Epithelial cell of prostate (primary cell): ENCODE results near the gene SMIM5.
A peak's percentile ranks its signal among the peaks of the same experiment; 100 is the strongest.

Experiments
- DNase-seq: peaks from one replicate; pipeline ENCODE4 v3.0.0-alpha.2; 2011; ENCODE audit warnings: low read depth, low spot score
- H3K27ac ChIP-seq: fragments of 450-650 bp; 2 replicates; pipeline ENCODE4 v1.5.1; 2017; ENCODE audit warnings: mild to moderate bottlenecking

The SMIM5 gene

DNA sequence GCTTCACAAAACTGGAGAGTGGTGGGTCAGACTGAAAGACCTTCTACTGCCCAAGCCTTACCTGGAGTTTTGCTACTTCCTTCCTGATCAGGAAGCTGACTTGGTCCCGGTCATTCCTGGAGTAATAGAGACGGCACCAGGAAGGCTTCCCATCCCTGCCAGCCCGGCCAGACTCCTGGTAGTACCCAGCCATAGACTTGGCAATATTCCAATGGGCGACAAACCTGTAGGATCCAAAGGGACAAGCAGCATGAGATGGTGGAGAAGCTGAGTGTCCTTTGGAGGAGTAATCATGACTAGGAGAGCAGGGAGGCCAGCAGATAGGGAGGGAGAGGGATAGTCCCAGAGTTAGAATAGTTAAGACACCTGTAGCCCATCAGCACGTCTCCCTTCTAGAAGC is 25.0 kb downstream of the SMIM5 start:
- no peak for DNase-seq
- H3K27ac ChIP-seq = no peak overlapping the region

- no peak for DNase-seq
- no peak overlapping the region for H3K27ac ChIP-seq
Observed at GRCh38 chr17:75661531-75661930, 28.3 kb downstream of the SMIM5 start.

DNA sequence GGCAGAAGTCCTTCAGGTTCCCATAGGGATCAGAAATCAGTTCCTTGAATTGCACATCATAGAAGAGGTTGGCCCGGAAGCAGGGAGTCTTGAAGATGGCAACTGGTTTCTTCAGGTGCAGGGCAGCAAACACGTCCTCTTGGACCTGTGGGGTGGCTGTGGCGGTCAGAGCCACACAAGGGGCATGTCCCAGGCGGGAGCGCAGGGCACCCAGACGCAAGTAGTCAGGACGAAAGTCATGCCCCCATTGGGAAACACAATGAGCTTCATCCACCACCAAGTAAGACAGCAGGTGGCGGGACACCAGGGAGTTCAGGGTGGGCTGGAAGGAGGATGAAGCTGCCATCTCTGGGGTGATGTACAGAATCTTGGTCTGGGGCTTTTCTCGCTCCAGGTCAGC is 29.3 kb downstream of the SMIM5 start:
- H3K27ac ChIP-seq = no peak overlapping the region
- DNase-seq = no peak

- DNase-seq = no peak
- no peak overlapping the region for H3K27ac ChIP-seq
Observed at GRCh38 chr17:75664099-75664549, 30.9 kb downstream of the SMIM5 start.

DNA sequence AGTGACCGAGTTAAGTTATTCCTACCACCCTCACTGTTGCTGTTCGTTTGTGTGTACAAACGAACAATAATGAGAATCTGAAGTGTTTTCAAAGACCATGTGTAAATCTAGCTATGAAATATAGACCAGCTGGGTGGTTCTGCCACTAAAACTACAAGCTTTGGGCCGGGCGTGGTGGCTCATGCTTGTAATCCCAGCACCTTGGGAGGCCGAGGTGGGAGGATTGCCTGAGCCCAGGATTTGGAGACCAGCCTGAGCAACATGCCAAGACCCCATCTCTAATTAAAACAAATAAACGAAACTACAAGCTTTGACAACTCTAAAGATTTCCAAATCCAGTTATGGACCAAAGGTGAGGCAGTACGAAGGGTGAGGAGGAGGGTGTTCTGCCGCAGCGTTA is 32.7 kb downstream of the SMIM5 start:
- H3K27ac ChIP-seq = no peak overlapping the region
- DNase-seq = no peak

- peak within 1 kb of the TSS; percentile 67 for H3K27ac ChIP-seq
- DNase-seq = peak; percentile 94
Observed at GRCh38 chr17:75666959-75667790, 33.9 kb downstream of the SMIM5 start, which contains the start of the genes RECQL5 and SAP30BP. Gene RECQL5 (minus strand): TSS chr17:75667154. CDS start chr17:75666557, 597 bp downstream. Gene SAP30BP (plus strand): TSS chr17:75667338. CDS start chr17:75667373, 35 bp downstream.

GRCh38 chr17:75667825-75668224 is 34.6 kb downstream of the SMIM5 start:
- DNase-seq = no peak
- H3K27ac ChIP-seq = peak overlapping the region; percentile 67

DNA sequence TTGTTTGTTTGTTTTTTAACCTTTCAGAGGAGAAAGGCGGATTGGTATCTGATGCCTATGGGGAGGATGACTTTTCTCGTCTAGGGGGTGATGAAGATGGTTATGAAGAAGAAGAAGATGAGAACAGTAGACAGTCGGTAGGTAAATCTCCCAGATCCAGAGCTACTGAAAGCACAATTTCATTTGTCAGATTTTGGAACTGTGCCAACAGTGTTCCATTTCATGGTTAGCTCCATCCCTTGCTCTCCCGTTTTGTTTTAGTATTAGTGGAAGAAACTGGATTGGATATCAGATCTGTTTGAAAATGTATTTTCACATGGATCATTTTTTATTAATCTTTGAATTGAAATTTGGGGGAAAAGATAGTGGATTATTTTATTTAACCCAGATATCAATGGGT is 35.3 kb downstream of the SMIM5 start:
- no peak for DNase-seq
- H3K27ac ChIP-seq = no peak overlapping the region

- H3K27ac ChIP-seq = no peak overlapping the region
- no peak for DNase-seq
Observed at GRCh38 chr17:75670868-75671267, 37.6 kb downstream of the SMIM5 start.

DNA sequence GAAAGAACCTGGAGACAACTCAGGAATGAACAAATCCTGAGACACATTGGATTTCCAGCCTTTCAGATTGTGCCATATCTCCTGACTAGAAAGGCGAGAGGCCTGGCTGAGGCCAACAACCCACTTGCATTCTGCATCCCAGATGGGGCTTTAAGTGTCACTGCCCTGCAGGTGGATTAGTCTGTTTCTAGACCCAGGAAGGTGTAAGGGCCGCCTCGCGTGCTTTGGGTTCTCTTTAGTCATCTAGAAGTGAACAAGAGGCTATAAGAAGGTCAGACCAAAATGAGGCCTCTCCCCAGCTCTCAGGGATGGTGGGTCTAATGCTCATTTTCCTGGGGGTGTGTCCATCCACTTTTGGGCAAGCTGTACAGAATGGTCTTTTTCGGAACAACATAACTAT is 38.8 kb downstream of the SMIM5 start:
- H3K27ac ChIP-seq = no peak overlapping the region
- DNase-seq = no peak

DNA sequence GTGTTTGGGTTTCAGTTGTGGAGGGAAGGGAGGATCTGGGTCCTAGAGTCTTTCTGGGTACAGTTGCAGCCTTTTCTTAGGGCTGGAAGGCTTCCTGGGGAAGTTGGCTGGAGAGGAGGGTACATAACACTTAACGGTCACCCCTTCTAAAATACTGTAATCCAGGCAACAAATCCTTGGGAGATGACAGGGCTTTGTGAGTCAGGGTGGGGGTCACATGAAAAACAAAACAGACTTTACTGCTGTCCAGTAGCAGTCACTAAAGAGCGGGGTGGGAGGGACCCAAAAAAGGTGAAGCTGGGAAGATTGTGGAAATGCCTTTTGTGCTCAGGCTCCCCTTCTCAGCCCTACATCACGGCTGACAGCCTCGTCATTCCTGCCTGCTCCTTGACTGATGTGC is 40.3 kb downstream of the SMIM5 start:
- no peak overlapping the region for H3K27ac ChIP-seq
- no peak for DNase-seq

GRCh38 chr17:75676461-75676860 is 43.2 kb downstream of the SMIM5 start:
- no peak for DNase-seq
- no peak overlapping the region for H3K27ac ChIP-seq

GRCh38 chr17:75679706-75680211 is 46.5 kb downstream of the SMIM5 start:
- no peak for DNase-seq
- peak overlapping the region; percentile 100 for H3K27ac ChIP-seq

DNA sequence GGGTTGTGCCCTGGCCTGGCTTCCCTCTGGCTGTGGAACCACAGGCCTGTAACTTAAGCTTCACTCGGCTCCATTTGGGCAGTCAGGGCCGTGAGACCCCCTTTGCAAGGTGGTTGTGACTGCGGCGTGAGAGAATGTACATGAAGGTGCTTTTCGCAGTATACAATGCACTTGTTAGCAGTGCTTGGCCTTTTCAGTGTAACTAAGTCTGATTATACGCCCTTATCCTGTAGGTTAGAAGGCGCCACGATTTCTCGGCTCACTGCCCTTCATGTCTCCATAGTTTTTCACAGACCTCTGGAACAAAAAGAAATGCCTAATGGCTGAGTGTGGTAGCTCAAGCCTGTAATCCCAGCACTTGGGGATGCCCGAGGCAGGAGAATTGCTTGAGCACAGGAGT is 47.2 kb downstream of the SMIM5 start:
- peak overlapping the region; percentile 100 for H3K27ac ChIP-seq
- no peak for DNase-seq

DNA sequence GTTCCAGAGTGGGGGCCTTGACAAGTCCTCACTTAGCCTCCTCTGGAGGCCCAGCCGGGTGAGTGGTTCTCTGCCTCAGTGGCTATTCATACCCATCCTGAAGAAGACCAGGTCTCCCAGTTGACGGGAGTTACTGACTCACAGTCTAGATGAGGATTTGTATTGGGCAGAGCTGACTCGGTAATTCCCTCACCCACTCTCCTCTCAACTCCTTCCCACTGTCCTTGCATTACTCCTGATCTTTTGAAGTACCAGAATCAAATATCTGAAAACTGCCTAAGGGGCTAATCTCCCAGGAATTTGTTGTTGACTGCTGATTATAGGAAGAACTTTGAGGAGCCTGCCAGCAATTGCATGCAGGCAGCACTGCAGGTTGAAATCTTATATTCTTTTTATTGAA is 48.1 kb downstream of the SMIM5 start:
- H3K27ac ChIP-seq = peak overlapping the region; percentile 100

DNA sequence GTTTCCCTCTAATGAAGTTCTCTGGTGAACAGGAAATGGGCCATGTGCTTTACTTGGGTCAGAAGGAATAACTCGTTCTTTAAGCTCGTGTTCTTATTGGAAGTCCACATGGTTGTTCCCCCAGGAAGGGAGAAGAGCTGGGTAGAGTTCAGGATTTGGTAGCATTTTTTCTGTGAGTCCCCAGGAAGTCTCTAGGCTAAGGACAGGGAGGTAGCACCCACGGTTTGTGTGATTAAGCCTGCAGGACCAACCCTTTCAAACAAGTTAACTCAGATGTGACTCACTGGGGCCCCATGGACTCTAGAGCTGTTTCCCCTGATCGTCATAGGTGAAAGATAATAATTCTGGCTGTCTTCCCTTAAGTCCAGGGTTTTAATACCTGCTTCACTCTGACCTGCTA is 50.3 kb downstream of the SMIM5 start:
- peak overlapping the region; percentile 100 for H3K27ac ChIP-seq
- no peak for DNase-seq

More for the DNA sequence above, 48.1 kb downstream of the SMIM5 start:
- DNase-seq = no peak

- DNase-seq = no peak
- peak overlapping the region; percentile 100 for H3K27ac ChIP-seq
Observed at GRCh38 chr17:75684249-75684648, 51.0 kb downstream of the SMIM5 start.

GRCh38 chr17:75684924-75685323 is 51.7 kb downstream of the SMIM5 start:
- peak; percentile 79 for DNase-seq
- H3K27ac ChIP-seq = peak overlapping the region; percentile 100

DNA sequence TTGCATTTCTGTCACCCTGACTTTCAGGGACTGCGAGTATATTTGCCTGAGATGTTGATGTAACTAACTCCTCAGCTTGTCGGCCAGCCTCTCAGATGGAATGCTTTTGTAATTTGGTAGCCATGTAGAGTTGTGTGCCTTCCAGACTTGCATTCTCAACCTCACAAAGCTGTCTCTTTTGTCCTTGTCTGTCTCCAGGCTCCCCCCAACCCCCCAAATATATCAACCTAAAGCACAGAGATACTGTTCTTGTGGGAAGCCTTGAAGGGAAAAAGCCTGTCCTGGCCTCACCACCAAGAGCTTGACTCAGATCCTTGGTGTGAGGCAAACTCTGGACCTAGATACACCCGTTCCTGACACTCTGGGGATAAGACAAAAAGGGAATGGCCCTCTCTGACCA is 52.3 kb downstream of the SMIM5 start:
- no peak for DNase-seq
- H3K27ac ChIP-seq = peak overlapping the region; percentile 100

DNA sequence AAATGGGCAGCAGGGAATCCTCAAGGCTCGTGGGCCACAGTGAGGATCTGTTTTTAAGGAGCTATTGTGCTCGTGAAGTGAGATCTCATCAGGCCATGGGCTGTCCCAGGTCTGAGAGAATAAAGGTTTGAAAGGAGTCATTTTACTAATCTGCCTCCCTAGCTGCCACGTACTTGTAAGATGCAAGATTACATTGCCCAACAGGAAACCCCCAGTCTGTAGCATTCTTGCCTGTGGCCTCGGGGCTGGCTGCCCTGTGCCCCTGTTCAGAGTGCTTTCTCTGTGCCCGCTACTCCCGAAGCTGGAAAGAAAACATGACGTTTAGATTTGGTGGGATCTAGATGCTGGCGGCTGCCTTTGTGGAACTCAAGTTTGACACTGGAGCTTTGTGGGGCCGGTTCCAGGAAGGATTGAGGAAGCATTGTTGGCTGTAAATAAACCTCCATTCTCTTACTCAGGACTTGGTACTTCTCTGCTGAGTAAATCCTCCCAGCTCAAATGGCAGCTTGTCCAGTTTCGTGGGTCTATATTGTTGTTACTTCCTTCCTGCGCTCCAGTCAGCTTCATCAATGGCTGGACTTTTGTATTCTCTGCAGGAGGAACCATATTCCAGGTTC is 55.1 kb downstream of the SMIM5 start:
- peak overlapping the region; percentile 100 for H3K27ac ChIP-seq

GRCh38 chr17:75689441-75689873 is 56.2 kb downstream of the SMIM5 start:
- peak; percentile 96 for DNase-seq
- H3K27ac ChIP-seq = peak overlapping the region; percentile 100

More for the DNA sequence above, 55.1 kb downstream of the SMIM5 start:
- DNase-seq = no peak
